T-cell (primary cell): ENCODE measurements around the gene RTP2. TPM values are rescaled to one million over a fixed set of nuclear protein-coding genes. Genes with fewer than 3 reads are reported as not detected.
A peak's percentile ranks its signal among the peaks of the same experiment; 100 is the strongest.

Experiments used
- ATAC-seq, 4 experiments: fragments of 200-7000 bp in 3 of 4; fragments of 150-1000 bp in 1 of 4; cut with Tn5 transposase; replicated peaks in 1 of 4; 1 replicate in 3 of 4; 2 replicates in 1 of 4; pipeline ENCODE4 v1.10.0; 2021; ENCODE audit warnings: moderate library complexity in 3 of 4, mild to moderate bottlenecking in 2 of 4, moderate number of reproducible peaks in 1 of 4
- CTCF ChIA-PET, 2 donors: fragments of 300-600 bp; sonication (Branson Sonifier 250); formaldehyde crosslinking; loops; one replicate each; lab custom pipeline; 2022; ENCODE audit warnings: antibody characterized with exemption in 2 of 2; lab: Charles Lee
- POLR2A ChIA-PET, 2 donors: fragments of 300-600 bp; sonication (Branson Sonifier 250); formaldehyde crosslinking; loops; one replicate each; lab custom pipeline; 2022; ENCODE audit warnings: antibody characterized with exemption in 2 of 2; lab: Charles Lee
- DNase-seq, 35 experiments: peaks; one replicate each; pipeline versions ENCODE4 v3.0.0 to v3.0.0-alpha.2; 2013 to 2023
- H3K27ac ChIP-seq: one replicate; pipeline ENCODE4 v1.5.1; 2013; ENCODE audit warnings: low read length
- H3K27me3 ChIP-seq, 2 experiments: replicated peaks in 1 of 2; 1 replicate in 1 of 2; 2 replicates in 1 of 2; pipeline versions ENCODE4 v1.6.1 to v1.7.0; 2013; ENCODE audit warnings: low read length in 1 of 2, mixed read lengths in 1 of 2; ENCODE audit not compliant: control insufficient read depth in 2 of 2, insufficient read depth in 2 of 2; ENCODE audit errors: extremely low read depth in 1 of 2
- H3K36me3 ChIP-seq, 2 donors: 1 replicate in 1 of 2; 2 replicates in 1 of 2; pipeline versions ENCODE4 v1.6.1 to v1.7.0; 2013; ENCODE audit warnings: low read length in 1 of 2; ENCODE audit not compliant: control insufficient read depth in 2 of 2, insufficient read depth in 1 of 2; ENCODE audit errors: extremely low read depth in 1 of 2
- H3K4me1 ChIP-seq, 2 experiments: 1 replicate in 1 of 2; 2 replicates in 1 of 2; pipeline versions ENCODE4 v1.6.1 to v1.7.0; 2013; ENCODE audit warnings: low read length in 2 of 2, mixed read lengths in 1 of 2; ENCODE audit not compliant: insufficient read depth in 2 of 2, control insufficient read depth in 1 of 2; ENCODE audit errors: extremely low read depth in 1 of 2
- H3K4me3 ChIP-seq, 2 donors: 1 replicate in 1 of 2; 2 replicates in 1 of 2; pipeline versions ENCODE4 v1.5.1 to v1.7.0; 2013; ENCODE audit warnings: mild to moderate bottlenecking in 2 of 2, low read length in 1 of 2, moderate library complexity in 1 of 2; ENCODE audit not compliant: control insufficient read depth in 1 of 2; ENCODE audit errors: extremely low read depth in 1 of 2
- H3K9me3 ChIP-seq: 2 replicates; pipeline ENCODE4 v1.7.0; 2013
- H3K27ac Mint-ChIP-seq, 2 donors: one replicate each; pipeline ENCODE4 v1.8.0; 2020 to 2021; ENCODE audit warnings: mild to moderate bottlenecking in 2 of 2, mixed read lengths in 2 of 2
- H3K27me3 Mint-ChIP-seq, 2 donors: one replicate each; pipeline ENCODE4 v1.8.0; 2021 to 2022; ENCODE audit warnings: mixed read lengths in 2 of 2
- H3K36me3 Mint-ChIP-seq: one replicate; pipeline ENCODE4 v1.8.0; 2021; ENCODE audit warnings: mixed read lengths
- H3K4me1 Mint-ChIP-seq, 3 donors: one replicate each; pipeline ENCODE4 v1.8.0; 2020 to 2022; ENCODE audit warnings: mixed read lengths in 3 of 3, mild to moderate bottlenecking in 1 of 3
- H3K4me3 Mint-ChIP-seq, 3 donors: one replicate each; pipeline ENCODE4 v1.8.0; 2020 to 2022; ENCODE audit warnings: mild to moderate bottlenecking in 3 of 3, mixed read lengths in 3 of 3, moderate library complexity in 3 of 3
- H3K9me3 Mint-ChIP-seq, 3 donors: one replicate each; pipeline ENCODE4 v1.8.0; 2020 to 2022; ENCODE audit warnings: mixed read lengths in 3 of 3
- WGBS: methylation state at CpG from one replicate; pipeline ENCODE4 v1.1.5; 2013; ENCODE audit warnings: missing lambda C conversion rate; ENCODE audit not compliant: insufficient coverage; 5-methylcytosine and 5-hydroxymethylcytosine counted together
- total RNA-seq, 35 experiments: library from RNA in 6 of 35; stranded (reverse) in 6 of 35; fragments of 120-200 nt in 1 of 35; gene quantifications; one replicate each; pipeline versions ENCODE4 v1.2.1 to v1.2.4 and lab custom pipeline; 2013 to 2026

The RTP2 gene
- total RNA-seq, 5 donors from 2014 or later (not counting 1 experiment from before 2014, with no cell fraction given): not detected

DNA sequence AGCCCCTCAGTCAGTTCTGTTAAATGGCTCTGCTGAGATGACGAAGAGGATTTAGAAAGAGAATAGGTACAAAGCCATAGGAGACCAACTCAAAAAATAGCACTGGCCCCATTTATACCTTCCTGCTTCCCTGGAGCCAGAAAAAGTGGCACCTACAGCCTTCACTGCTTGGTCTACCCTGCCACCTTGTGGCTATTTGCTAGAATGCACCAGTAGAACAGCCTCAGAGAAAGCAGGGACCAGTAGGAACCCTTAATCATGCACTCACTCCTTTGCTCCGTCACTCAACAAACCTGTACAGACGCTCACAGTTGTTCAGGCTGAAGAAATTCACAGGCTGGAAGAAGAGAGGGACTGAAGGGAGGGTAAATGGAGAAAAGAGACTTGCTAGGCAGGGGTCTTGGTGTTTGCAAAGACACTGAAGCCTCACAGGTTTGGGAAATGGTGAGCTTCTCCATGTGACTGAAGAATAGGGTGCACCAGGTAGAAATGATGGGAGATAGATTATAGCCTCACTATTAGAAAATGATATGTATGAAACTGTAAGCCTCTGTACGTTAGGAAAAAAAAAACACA, 12.1 kb upstream of the RTP2 start:
- peak; percentile 76 to 86 (median 80) for ATAC-seq
- Mint-ChIP-seq H3K9me3 (no peaks in the 10 kb centered on the region), H3K4me3 (no peak overlapping the region), H3K27me3 (peaks cover 0 to 3% of the 10 kb centered on the region in 2 donors), H3K4me1 (peaks cover 13 to 16% (median 15%) of the 10 kb centered on the region in 3 donors), H3K27ac (peak overlapping the region in 1 of 2 donors; percentile 73), H3K36me3 (no peaks in the 10 kb centered on the region)
- POLR2A ChIA-PET: no interaction called here
- H3K27ac ChIP-seq: no peak overlapping the region
- DNase-seq: peak in 34 of 35 experiments; percentile 28 to 84 (median 59)
- whole genome bisulfite sequencing: no CpG with 5 or more reads among the region's 4 CpGs
- no peaks in the 10 kb centered on the region for H3K27me3 ChIP-seq
- CTCF ChIA-PET: interaction anchor here (0.5 to 6.3 kb wide), 15 partner anchors 9 to 1239 kb away, joined by 3 to 42 read pairs (median 4); partner anchors contain the start of gene RTP2 (in 1 of the 2)
- no peak overlapping the region for H3K4me3 ChIP-seq
- H3K4me1 ChIP-seq: peaks cover 0 to 5% of the 10 kb centered on the region in 2 experiments
- H3K9me3 ChIP-seq: no peaks in the 10 kb centered on the region
- no peaks in the 10 kb centered on the region for H3K36me3 ChIP-seq

- WGBS: no CpG with 5 or more reads among the region's 2 CpGs
- H3K9me3 ChIP-seq: no peaks in the 10 kb centered on the region
- ChIA-PET POLR2A (interaction anchor here in 1 of 2 donors (0.5 kb wide), 1 partner anchor 493 kb away, joined by 3 read pairs; no protein-coding TSS in a partner anchor), CTCF (interaction anchor here (0.8 to 2.3 kb wide), 6 partner anchors 26 to 1088 kb away, joined by 3 to 22 read pairs (median 6); no protein-coding TSS in a partner anchor)
- H3K4me1 ChIP-seq: peaks cover 0 to 5% of the 10 kb centered on the region in 2 experiments
- no peak overlapping the region for H3K4me3 ChIP-seq
- no peaks in the 10 kb centered on the region for H3K36me3 ChIP-seq
- Mint-ChIP-seq H3K4me3 (no peak overlapping the region), H3K27ac (peak overlapping the region; percentile 3 to 73), H3K36me3 (no peaks in the 10 kb centered on the region), H3K4me1 (peaks cover 13 to 16% (median 15%) of the 10 kb centered on the region in 3 donors), H3K9me3 (no peaks in the 10 kb centered on the region), H3K27me3 (peaks cover 0 to 3% of the 10 kb centered on the region in 2 donors)
- DNase-seq: peak in 2 of 35 experiments; percentile 8 to 53
- no peak overlapping the region for H3K27ac ChIP-seq
- ATAC-seq: peak; percentile 34 to 84 (median 56)
- no peaks in the 10 kb centered on the region for H3K27me3 ChIP-seq
Observed at GRCh38 chr3:187713504-187713903, 11.1 kb upstream of the RTP2 start.

- H3K4me1 Mint-ChIP-seq: peaks cover 8 to 11% (median 10%) of the 10 kb centered on the region in 3 donors
- no peak for DNase-seq
Observed at GRCh38 chr3:187709155-187709554, 6.8 kb upstream of the RTP2 start.

GRCh38 chr3:187708696-187709095, 6.3 kb upstream of the RTP2 start:
- Mint-ChIP-seq H3K36me3 (no peaks in the 10 kb centered on the region), H3K9me3 (no peaks in the 10 kb centered on the region), H3K4me3 (no peak overlapping the region), H3K27ac (no peak overlapping the region), H3K27me3 (no peaks in the 10 kb centered on the region), H3K4me1 (peaks cover 4 to 7% (median 5%) of the 10 kb centered on the region in 3 donors)
- H3K4me1 ChIP-seq: peaks cover 0 to 2% of the 10 kb centered on the region in 2 experiments
- ATAC-seq: no peak
- ChIA-PET POLR2A (interaction anchor here in 1 of 2 donors (0.6 kb wide), 1 partner anchor 305 kb away, joined by 4 read pairs; no protein-coding TSS in a partner anchor), CTCF (no interaction called here)
- H3K36me3 ChIP-seq: no peaks in the 10 kb centered on the region
- H3K9me3 ChIP-seq: no peaks in the 10 kb centered on the region
- no peak overlapping the region for H3K27ac ChIP-seq
- no peak for DNase-seq
- H3K4me3 ChIP-seq: no peak overlapping the region
- H3K27me3 ChIP-seq: no peaks in the 10 kb centered on the region

More at GRCh38 chr3:187709155-187709554, 6.8 kb upstream of the RTP2 start:
- no peaks in the 10 kb centered on the region for H3K9me3 ChIP-seq
- H3K36me3 Mint-ChIP-seq: no peaks in the 10 kb centered on the region
- H3K27ac Mint-ChIP-seq: no peak overlapping the region
- no peak overlapping the region for H3K27ac ChIP-seq
- ATAC-seq: no peak
- no peak overlapping the region for H3K4me3 Mint-ChIP-seq
- CTCF ChIA-PET: interaction anchor here in 1 of 2 donors (0.9 kb wide), 1 partner anchor 11 kb away, joined by 3 read pairs; no protein-coding TSS in a partner anchor
- WGBS: 80% methylated on average over 4 of the region's 4 CpGs
- POLR2A ChIA-PET: no interaction called here
- H3K27me3 ChIP-seq: no peaks in the 10 kb centered on the region
- H3K4me1 ChIP-seq: peaks cover 0 to 5% of the 10 kb centered on the region in 2 experiments
- H3K36me3 ChIP-seq: no peaks in the 10 kb centered on the region
- H3K4me3 ChIP-seq: no peak overlapping the region
- H3K9me3 Mint-ChIP-seq: no peaks in the 10 kb centered on the region
- H3K27me3 Mint-ChIP-seq: no peaks in the 10 kb centered on the region

- H3K27ac Mint-ChIP-seq: no peak overlapping the region
- 80% methylated on average over 2 of the region's 2 CpGs for WGBS
- ATAC-seq: no peak
Observed at GRCh38 chr3:187706971-187707370, 4.6 kb upstream of the RTP2 start.

DNA sequence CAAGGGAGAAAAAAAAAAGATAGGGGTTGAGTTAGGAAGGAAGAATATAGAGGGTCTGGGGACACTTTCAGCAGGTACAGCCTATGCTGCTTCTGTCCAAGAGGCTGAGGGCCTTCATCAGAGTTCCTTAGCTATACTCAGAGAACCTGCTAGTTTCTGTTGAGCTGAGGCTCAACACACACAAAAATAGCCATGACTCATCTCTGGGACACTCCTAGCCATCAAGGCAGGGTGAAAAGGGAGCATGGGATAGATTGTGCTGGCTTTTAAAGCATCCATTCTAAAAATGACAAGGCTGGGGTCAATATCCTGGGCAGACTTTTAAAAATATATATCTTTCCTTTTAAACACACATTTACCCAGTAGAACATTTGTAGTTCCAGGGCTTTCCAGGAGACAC, 2.8 kb upstream of the RTP2 start:
- H3K4me3 Mint-ChIP-seq: no peak overlapping the region
- POLR2A ChIA-PET: no interaction called here
- H3K4me3 ChIP-seq: no peak overlapping the region
- no peak overlapping the region for H3K27ac Mint-ChIP-seq
- no peak overlapping the region for H3K27ac ChIP-seq
- H3K36me3 Mint-ChIP-seq: no peaks in the 10 kb centered on the region
- no peaks in the 10 kb centered on the region for H3K36me3 ChIP-seq
- H3K9me3 Mint-ChIP-seq: no peaks in the 10 kb centered on the region
- ATAC-seq: no peak
- H3K4me1 Mint-ChIP-seq: no peaks in the 10 kb centered on the region
- no peak for DNase-seq
- no peaks in the 10 kb centered on the region for H3K9me3 ChIP-seq
- CTCF ChIA-PET: interaction anchor here in 1 of 2 donors (1.4 kb wide), 1 partner anchor 386 kb away, joined by 3 read pairs; no protein-coding TSS in a partner anchor
- H3K27me3 ChIP-seq: peaks cover 0 to 1% of the 10 kb centered on the region in 2 experiments
- no peaks in the 10 kb centered on the region for H3K27me3 Mint-ChIP-seq
- H3K4me1 ChIP-seq: no peaks in the 10 kb centered on the region

More at GRCh38 chr3:187706971-187707370, 4.6 kb upstream of the RTP2 start:
- ChIA-PET POLR2A (no interaction called here), CTCF (interaction anchor here in 1 of 2 donors (0.6 to 1.2 kb wide), 2 partner anchors 11 to 515 kb away, joined by 3 to 4 read pairs; no protein-coding TSS in a partner anchor)
- H3K4me1 Mint-ChIP-seq: no peaks in the 10 kb centered on the region
- no peak for DNase-seq
- H3K27me3 Mint-ChIP-seq: no peaks in the 10 kb centered on the region
- no peak overlapping the region for H3K27ac ChIP-seq
- no peaks in the 10 kb centered on the region for H3K36me3 Mint-ChIP-seq
- H3K9me3 ChIP-seq: no peaks in the 10 kb centered on the region
- H3K36me3 ChIP-seq: no peaks in the 10 kb centered on the region
- H3K4me3 ChIP-seq: no peak overlapping the region
- H3K9me3 Mint-ChIP-seq: no peaks in the 10 kb centered on the region
- no peaks in the 10 kb centered on the region for H3K4me1 ChIP-seq
- no peak overlapping the region for H3K4me3 Mint-ChIP-seq
- H3K27me3 ChIP-seq: no peaks in the 10 kb centered on the region
